SIG-M5 treated with dmso at 0.1 percent for 504 hours (cell line): ENCODE measurements around the gene HSF4.

Experiments used
- DNase-seq: peaks from one replicate; lab custom pipeline; 2025; ENCODE audit not compliant: unreplicated experiment; lab: John Stamatoyannopoulos, UW

HSF4 gene

DNA sequence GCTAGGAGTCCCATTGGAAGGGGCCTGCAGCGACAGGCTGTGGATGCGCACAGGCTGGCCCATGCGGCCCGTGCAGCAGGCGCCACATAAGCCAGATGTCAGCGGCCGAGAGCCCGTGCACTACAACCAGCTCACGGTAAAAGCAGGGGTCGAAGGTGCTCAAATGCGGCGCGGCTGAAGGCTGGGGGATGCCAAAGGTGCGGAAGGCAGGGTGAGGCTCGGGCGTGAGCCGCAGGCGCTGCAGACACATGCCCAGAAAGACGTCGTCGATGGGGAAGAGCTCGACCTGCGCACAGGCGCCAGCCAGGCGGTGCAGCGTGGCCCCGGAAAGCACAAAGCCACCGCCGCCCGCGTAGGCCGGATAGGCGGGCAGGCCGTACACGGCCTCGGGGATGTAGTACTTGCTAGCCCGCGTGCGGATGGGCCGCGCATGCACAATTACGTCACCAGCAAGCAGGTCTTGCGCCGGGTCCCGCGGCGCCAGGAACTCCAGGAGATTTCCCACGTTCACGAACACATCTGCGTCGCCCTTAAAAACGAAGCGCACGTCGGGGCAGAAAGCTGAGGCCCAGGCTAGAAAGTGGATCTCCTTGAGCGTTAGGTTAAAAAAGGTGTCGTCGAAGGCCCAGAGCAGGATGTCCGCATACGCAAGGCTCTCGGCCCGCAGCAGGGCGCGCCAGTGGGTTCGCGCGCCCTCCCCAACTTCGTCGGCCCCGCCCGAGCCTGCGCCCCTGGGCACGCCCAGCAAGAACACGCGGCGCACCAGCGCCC lies 15.1 kb upstream of the HSF4 start:
- no peak for DNase-seq

DNA sequence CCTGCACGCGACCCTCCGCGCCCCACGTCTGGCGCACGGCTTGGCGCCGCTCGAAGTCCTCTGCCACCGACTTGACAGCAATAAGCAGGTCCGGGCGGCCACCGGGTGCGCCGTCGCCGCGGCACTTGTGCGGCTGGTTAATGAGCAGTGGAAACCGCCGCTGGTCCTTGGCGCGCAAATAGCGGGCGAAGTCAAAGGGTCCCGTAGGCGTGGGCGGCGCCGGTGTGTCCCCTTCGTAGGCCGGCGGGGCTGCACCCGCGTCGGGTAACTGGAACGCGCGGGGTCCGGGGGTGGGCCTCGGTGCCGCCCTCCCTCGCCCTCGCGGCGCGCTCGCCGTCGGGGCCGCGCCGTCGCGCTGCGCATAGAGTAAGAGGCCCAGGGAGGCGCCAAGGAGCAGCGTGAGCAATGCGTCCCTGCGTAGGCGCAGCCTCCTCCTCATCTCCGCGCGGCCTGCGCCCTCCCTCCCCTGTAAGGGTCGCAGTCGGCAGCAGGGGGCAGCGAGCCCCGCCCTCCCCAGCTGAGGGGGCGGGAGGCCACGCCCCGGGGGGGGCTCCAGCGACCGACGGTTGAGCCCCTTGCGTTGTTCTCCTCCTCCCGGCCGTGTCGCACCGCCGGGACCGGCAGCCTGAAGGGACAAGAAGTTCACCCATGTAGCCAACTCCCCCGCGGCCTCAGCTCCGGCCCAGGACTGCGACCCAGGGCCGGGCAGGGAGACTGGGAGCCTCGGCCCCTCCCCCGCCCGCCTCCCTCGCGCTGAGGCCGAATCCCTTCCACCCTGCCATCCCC lies 14.3 kb upstream of the HSF4 start:
- no peak for DNase-seq

DNA sequence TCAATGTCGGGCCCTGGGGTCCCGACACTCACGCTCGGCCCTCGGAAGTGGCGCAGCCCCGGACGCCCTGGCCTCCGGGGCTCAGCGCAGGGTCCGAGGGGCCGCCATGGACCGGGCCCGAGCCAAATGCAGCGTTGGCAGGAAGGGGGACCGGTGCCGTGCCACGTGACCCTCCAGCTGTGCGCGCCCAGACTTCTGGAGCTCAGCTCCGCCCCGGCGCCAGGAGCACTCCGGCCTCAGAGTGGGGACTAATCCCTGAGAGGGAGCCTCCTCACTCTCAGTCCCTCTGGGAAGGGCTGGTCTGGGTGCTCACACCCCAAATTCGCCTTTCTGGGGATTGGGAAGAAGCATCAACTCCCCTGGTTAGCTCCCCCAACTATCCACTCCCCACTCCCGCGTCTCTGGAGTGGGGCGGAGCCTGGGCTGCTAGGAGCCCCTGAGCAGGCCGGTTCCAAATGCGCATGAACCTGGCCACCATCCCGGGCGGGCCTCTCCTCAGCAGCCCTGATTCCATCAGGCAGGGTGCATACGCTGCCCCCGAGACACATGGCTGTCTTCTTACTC lies 13.6 kb upstream of the HSF4 start, which contains the start of gene B3GNT9:
Gene B3GNT9, minus strand, starts transcription at position 166 of the 564 bp plus-strand sequence. CDS start 513 bp downstream, outside the sequence.
- DNase-seq = no peak

DNA sequence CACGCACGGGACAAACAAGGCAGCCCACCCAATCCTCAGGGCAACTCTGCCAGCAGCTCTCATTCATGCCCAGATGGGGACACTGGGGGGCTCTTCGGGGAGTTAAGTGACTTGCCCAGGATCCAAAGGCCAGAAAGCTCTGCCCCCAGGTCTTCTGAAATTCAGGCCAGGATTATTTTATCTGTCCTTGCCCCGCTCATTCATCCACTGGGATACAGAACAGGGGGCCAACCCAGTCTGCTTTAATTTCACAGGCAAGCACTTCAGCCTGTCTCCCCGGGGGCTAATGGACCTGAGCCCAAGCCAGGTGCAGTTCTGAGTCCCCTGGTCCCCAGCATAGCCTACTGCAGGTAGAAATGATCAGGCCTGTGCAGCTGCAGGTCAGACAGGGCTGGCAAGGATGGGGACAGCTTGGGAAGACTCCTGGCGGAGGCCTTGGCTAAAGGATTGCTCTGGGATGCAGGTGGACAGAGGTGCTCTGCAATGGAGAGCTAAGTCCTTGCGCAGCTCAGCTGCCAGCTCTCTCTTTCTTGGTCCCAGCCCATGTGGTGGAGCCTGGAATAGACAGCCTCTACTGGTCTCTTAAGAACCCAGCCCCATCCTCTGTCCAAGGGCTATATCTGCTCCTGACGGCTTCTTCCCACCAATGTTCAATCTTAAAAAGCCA lies 13.0 kb upstream of the HSF4 start:
- peak; percentile 17 for DNase-seq

DNA sequence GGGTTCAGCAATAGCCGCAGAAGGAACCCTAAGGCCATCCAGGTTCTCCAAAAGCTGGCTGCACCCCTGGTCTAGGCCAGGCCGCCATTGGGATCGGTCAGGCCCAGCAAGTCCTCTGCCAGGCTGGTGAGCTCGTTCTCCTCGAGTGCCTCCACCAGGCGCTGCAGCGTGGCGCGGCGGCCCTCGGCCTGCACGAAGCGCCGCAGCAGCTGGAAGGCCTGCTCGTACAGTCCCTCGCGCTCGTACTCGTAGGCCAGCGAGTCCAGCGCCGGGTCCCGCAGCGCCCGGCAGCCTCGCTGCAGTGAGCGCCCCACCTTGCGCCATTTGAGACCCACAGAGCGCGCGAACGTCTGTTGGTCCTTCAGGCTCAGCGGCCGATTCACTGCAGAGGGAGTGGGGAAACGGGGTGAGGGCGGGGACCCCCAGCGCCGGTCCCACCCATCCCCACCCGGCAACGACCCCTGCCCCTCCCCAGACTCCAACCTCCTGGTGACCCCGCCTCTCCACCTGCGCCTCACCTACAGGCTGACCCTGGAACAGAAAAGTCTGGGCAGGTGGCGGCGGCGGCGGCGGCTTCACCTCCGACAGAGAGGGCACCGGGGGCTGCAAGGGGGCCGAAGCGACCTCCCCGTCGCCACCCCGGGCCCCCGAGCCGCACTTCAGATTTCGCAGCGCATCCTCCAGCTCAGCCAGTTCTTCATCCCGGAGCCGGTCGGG lies 9.8 kb upstream of the HSF4 start:
- no peak for DNase-seq

DNA sequence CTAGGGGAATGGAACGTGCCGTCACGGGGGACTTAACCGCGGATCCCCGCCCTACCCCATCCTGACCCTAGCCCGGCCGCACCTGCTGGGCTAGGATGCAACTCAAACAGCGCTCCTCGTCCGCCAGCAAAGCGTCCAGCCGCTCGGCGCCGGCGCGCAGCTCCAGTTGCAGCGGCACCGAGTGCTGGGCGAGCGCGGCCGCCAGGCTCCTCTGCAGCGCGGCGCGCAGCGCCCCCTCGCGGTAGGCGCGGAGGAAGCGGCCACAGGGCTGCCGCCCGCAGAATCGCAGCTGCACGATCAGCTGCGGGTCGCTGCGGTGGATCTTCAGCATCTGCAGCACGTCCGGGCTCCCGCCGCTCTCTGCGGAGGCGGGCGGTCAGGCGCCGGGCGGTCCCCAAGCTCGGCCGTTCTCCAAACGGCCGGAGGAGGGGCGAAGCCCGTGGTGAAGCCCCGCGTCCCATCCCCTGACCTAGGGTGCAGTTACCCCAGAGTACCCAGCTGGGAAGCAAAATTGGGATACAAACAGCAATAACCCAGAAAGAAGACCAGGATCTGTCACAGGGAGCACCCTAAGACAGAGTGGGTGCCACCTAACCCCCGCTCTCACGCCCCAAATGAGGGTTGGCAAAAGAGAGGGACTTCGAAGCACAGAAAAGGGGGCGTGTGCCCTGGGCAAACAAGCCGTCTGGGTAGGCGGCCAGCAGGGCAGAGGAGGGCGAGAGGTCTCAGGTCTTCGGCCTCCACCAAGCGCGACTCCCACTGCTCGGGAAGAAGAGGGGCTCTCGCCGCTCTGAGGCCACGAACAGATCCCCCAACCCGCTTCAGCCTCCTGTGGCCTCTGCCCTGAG lies 9.0 kb upstream of the HSF4 start:
- peak; percentile 19 for DNase-seq

DNA sequence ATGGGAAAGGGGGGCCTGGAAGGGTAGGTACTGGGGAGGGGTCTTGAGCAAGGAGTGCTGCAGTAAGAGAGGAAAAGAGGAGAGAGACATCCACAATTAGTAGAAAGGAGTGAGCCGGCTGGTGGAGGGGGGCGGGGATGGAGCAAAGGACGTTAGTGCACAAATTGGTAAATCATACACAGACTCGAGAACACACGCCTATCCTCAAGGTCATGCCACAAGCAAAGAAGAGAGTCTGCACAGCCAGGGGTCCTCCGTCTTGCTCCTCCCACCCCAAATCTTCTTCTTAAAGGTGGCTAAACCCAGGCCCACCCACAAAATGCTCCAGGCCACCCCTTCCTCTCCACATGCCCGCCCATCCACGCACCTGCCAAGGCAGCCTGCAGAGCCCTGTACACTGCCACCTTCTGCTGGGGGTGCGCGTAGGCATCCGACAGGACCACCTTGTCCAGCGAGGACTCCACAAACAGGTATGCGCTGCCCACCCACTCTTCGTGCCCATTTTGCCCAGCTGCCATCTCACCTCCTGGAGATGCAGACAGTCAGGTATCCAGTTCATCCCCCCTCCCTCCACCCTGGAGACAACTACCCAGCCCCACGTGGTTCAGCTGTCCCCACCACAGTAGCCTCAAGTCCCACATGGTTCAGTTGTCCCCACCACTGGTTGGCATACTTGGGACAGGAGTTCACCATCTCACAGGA lies 8.3 kb upstream of the HSF4 start:
- no peak for DNase-seq

DNA sequence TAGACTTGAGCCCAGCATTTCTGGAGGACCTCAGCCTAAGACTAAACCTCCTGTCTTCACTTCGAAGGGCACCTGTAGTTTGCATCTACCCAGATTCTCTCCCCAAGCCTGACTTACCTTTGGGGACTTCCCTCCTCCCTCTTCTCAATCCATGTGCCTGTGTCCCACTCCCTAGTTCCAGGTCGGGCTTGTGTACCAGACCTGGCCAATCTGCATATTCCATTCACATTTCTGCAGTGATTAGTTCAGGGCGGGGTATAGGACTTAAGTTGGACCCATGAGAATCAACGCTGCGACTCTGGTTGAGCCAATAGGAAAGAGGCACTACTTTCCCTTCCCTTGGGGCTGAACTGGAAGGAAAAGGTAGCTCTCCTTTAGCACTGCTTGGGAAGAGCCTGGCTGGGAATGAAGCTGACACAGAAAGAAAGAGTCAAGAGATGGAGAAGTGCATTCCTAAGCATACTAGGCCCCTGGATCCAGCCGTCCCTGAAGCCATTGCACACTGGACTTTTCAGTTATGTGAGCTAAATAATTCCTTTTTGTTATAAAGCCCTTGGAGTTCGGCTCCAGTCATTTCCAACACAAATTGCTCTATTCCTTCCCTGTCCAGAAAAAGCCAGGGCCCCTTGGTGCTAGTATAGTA lies 7.3 kb upstream of the HSF4 start:
- no peak for DNase-seq

DNA sequence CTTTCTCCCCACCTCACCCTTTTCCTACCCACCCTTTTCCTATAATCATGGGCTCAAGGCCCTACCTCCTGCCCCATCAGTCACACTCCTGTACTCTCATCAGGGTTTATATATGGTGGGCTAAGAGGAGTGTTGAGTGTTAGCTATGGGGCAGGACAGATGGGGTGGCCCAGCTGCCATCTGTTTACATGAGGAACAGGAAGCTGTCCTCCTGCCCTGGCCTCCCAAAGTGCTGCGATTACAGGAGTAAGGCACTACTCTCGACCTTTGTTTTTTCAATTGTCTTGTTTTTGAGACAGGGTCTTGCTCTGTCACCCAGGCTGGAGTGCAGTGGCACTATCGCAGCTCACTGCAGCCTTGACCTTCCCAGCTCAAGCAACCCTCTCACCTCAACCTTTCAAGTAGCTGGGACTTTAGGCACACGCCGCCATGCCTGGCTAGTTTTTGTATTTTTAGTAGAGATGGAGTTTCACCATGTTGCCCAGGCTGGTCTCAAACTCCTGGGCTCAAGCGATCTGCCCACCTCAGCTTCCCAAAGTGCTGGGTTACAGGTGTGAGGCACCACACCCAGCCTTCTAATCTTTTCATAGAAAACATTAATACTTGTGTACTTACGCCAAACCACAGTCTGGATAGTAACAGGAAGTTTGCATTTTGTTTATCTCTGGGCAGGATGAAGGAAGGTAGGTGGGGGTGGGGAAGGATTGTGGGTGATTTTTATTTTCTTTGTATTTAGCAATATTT lies 6.5 kb upstream of the HSF4 start:
- DNase-seq = no peak

DNA sequence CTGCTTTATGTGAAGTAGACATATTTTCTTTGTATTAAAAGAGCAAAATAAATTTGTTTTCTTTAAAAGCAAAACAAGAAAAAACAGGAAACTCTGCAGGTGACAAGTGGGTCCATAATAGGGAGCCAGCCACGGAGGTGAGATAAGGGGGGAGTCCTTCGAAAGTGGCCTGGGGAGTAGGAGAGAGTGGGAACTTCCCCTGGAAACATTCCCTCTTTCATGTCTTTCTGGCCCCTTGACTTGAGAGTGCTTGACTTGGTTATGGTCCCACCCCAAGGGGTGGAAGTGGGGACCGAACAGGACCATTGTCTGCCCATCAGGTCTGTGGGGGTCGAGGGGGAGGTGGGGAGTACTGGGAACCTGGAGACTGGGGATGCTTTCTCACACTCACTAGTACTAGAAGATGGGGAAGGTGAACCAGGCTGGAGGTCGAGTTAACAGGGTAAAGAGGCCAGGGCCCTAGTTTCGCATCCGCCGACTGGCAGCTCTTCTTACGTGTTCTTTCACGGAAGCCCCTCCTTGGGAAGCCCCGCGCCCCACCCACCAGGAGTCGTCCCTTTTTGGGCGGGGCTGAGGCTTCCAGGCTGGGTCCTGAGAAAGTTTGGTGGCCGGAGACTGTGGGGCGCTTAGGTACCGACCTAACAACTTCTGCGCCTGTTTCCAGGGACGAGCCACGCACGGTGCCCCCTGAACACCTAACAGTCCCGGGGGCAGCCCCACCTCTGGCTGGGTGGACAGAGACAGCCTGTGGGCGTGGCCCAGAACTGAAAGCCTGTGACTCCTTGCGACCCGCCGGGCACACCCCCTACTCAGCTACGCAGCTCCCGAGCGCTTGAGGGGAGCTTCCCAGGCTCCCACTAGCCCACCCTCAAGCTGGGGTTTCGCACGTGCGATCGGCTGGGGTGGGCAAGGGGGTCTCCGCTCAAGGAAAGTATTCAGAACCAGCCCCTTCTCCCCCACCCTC lies 5.6 kb upstream of the HSF4 start:
- DNase-seq = peak; percentile 51

DNA sequence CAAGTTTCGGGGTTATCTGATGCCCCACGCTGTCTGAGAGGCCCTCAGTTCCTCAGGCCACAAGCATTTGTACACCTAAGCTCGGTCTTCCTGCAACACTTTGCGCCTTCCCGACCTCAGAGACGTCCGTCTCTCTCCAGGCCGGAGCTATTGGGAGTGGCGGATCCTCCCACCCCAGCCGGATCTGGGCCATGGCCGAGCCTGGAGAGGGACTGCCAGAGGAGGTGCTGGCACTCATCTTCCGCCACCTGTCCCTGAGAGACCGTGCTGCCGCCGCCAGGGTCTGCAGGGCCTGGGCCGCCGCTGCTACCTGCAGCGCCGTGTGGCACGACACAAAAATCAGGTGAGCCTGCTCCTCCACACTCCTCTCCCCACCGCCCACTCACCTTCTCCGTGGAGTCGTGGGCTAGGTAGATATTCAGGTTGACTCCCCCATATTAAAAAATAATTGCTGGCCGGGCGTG lies 2.9 kb upstream of the HSF4 start:
- no peak for DNase-seq

DNA sequence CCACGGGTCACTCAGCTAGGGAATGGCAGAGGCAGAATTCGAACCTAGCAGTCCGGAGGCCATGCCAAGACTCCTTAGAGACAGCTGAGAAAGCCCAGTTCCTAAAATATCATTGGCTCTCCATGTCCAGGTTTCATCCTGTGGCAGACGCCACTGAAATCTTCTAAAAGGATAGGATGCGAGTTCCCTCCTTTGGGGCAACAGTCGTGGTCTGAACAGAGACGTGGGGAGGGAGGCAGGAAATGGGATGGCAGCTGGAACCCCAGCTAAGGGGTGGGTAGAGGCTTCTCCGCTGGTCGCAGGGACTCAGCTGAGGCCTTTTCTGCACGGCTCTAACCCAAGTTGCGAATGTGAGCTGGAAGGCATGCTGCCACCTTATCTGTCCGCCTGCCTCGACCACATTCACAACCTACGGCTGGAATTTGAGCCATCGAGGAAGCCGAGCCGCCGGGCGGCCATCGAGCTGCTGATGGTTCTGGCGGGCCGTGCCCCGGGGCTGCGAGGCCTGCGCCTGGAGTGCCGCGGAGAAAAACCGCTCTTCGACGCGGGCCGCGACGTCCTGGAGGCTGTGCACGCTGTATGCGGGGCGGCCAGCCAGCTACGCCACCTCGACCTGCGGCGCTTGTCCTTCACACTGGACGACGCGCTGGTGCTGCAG lies 1.9 kb upstream of the HSF4 start:
- DNase-seq = no peak

DNA sequence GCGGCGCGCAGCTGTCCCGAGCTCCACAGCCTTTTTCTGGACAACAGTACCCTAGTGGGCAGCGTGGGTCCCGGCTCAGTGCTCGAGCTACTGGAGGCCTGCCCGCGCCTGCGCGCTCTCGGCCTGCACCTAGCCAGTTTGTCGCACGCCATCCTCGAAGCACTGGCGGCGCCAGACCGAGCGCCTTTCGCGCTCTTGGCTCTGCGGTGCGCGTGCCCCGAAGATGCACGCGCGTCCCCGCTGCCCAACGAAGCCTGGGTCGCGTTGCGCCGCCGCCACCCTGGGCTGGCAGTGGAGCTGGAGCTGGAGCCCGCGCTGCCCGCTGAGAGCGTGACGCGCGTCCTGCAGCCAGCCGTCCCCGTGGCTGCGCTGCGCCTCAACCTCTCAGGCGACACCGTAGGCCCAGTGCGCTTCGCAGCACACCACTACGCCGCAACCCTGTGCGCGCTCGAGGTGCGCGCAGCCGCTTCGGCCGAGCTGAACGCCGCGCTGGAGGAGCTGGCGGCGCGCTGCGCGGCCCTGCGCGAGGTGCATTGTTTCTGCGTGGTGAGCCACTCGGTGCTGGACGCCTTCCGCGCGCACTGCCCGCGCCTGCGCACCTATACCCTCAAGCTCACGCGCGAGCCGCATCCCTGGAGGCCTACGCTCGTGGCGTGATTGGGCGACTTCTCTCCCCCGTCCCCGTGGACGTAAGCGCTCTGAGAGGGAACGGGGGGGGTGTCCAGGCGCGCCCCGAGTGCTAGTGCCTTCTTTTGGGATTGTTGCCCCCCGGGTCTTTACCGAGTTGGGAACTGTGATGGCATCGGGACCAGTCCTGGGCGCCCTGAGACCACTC lies 1.2 kb upstream of the HSF4 start:
- DNase-seq = no peak

DNA sequence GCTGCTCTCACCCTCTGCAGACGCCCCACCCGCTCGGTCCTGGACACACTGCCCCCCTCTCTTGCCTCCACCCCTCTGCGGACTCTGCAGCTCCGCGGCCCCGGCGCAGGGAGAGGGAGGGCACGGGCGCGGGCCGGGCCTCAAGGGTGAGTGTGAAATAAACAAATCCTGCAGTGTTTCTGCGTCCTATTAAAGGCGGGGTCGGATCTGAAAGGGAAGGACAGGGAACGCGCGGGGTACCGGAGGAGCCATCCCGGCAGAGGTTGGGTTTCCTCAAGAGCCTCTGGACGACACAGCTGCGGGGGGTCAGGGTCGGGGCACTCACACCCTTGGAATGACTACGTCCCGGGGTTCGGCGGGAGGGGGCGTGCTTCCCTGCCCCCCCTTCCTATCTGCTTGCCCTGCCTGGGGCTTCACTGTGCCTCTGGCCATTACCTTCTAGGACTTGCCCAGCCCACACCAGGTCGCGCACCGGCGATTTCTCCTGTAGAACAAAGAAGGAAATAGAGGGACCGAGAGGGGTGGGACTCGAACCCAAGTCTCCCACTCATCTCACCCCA lies 466 bp upstream of the HSF4 start:
- DNase-seq = no peak
